Activated CD8-positive, alpha-beta memory T cell treated with anti-CD3 and anti-CD28 coated beads, Interleukin-2, amount 50 U/mL, for 1 hour (primary cell): ENCODE data around the gene TMEM95.
"Not testable (repeated sequence)": the region's sequence is repeated elsewhere in the genome, so short reads cannot be mapped to it uniquely, and the experiment has no call there.

Experiments used
- DNase-seq: peaks from one replicate; pipeline ENCODE4 v3.0.0-alpha.2; 2020; ENCODE audit errors: extremely low read depth

The TMEM95 gene

GRCh38 chr17:7346761-7347614 is 8.0 kb upstream of the TMEM95 start:
- DNase-seq = no peak

- no peak for DNase-seq
Observed at GRCh38 chr17:7347630-7348477, 7.1 kb upstream of the TMEM95 start.

GRCh38 chr17:7348478-7349242 is 6.3 kb upstream of the TMEM95 start:
- DNase-seq = no peak

GRCh38 chr17:7351665-7352502 is 3.1 kb upstream of the TMEM95 start, which contains the start of gene KCTD11:
TSS of gene KCTD11 (plus strand) at chr17:7352162.
- DNase-seq = peak; percentile 66

- DNase-seq = no peak
Observed at GRCh38 chr17:7352503-7352889, 2.5 kb upstream of the TMEM95 start.

- no peak for DNase-seq
Observed at GRCh38 chr17:7352910-7353635, 1.9 kb upstream of the TMEM95 start.

GRCh38 chr17:7354262-7354843 is 603 bp upstream of the TMEM95 start:
- no peak for DNase-seq

GRCh38 chr17:7355573-7355972 is 617 bp downstream of the TMEM95 start:
- no peak for DNase-seq

GRCh38 chr17:7356072-7356549 is 1.2 kb downstream of the TMEM95 start:
- DNase-seq = peak; percentile 35

- DNase-seq = no peak
Observed at GRCh38 chr17:7356756-7357155, 1.8 kb downstream of the TMEM95 start.

GRCh38 chr17:7357381-7357780 is 2.4 kb downstream of the TMEM95 start:
- no peak for DNase-seq

GRCh38 chr17:7361906-7362305 is 7.0 kb downstream of the TMEM95 start:
- DNase-seq = no peak

GRCh38 chr17:7363311-7363710 is 8.4 kb downstream of the TMEM95 start:
- no peak for DNase-seq

- not testable (repeated sequence) for DNase-seq
Observed at GRCh38 chr17:7365963-7366362, 11.0 kb downstream of the TMEM95 start.

- DNase-seq = no peak
Observed at GRCh38 chr17:7367083-7367482, 12.1 kb downstream of the TMEM95 start.

- DNase-seq = no peak
Observed at GRCh38 chr17:7367918-7368598, 13.1 kb downstream of the TMEM95 start.

GRCh38 chr17:7368599-7368994 is 13.6 kb downstream of the TMEM95 start:
- DNase-seq = not testable (repeated sequence)

GRCh38 chr17:7369825-7370224 is 14.9 kb downstream of the TMEM95 start:
- DNase-seq = no peak

- no peak for DNase-seq
Observed at GRCh38 chr17:7370853-7371252, 15.9 kb downstream of the TMEM95 start.
